ENCODE measurements around the gene PCBP3.
"Not testable (repeated sequence)": the region's sequence is repeated elsewhere in the genome, so short reads cannot be mapped to it uniquely, and the experiment has no call there.

PCBP3 gene

DNA sequence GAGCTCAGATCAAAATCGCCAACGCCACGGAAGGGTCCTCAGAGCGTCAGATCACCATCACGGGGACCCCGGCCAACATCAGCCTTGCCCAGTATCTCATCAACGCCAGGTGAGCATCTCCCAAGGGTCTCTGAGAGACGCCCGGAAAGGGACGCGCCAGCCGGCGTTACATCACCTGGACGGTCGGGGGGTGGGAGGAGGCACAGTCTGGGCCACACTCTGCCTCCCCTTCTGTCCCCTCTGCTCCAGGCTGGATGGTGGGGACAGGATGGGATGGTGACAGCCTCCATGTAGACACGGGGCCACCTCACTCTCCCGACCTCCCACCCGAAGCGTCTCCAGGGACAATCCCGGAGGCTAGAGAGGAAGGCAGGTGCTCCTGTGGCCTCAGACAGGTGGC lies 296.6 kb downstream of the PCBP3 start:
- DNase-seq = no peak

DNA sequence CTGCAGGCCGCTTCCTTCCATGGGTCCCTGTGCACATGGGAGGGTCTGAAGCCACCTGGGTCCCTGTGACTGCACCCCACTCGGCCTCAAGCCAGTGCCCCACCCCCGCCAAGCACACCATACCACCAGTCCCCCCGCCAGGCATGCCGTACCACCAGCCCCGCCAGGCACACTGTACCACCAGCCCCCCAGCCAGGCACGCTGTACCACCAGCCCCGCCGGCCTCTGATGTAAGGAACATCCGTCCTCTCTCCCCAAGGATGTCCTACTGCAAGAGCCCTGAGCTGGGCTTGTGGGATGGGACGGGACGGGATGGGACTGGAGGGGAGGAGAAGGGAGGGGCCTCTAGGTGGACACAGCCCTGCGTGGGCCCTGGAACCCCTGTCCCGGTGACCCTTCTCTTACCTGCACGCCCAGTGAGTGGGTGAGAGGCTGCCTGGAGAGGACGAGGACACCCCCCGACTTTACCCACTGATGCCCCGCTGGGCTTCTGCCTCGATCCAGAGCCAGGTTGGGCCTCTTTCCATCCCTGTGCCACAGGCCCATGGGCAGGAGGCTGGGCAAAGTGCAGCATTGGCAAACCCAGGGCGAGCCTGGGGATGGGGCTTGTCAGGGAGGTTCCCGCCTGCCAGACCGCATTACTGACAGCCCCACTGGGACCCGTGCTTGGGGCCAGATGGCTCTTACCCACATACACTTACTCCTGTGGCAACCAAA lies 297.3 kb downstream of the PCBP3 start:
- no peak for DNase-seq

DNA sequence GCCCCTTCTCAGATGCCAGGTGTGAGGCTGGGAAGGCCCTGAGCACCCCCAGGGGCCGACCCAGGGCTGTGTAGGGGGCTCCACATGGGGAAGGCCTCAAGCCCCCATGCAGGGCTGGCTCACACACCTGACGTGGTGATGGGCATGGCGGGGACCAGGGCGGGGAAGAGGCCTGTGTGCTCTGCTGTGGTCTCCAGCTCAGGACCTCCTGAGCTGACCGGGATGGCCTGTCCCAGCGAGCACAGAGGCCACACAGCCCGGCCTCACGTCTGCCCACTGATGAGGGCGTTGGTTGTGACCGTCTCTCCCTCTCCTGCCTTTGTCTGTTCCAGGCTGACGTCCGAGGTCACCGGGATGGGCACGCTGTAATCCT lies 297.8 kb downstream of the PCBP3 start:
- no peak for DNase-seq

DNA sequence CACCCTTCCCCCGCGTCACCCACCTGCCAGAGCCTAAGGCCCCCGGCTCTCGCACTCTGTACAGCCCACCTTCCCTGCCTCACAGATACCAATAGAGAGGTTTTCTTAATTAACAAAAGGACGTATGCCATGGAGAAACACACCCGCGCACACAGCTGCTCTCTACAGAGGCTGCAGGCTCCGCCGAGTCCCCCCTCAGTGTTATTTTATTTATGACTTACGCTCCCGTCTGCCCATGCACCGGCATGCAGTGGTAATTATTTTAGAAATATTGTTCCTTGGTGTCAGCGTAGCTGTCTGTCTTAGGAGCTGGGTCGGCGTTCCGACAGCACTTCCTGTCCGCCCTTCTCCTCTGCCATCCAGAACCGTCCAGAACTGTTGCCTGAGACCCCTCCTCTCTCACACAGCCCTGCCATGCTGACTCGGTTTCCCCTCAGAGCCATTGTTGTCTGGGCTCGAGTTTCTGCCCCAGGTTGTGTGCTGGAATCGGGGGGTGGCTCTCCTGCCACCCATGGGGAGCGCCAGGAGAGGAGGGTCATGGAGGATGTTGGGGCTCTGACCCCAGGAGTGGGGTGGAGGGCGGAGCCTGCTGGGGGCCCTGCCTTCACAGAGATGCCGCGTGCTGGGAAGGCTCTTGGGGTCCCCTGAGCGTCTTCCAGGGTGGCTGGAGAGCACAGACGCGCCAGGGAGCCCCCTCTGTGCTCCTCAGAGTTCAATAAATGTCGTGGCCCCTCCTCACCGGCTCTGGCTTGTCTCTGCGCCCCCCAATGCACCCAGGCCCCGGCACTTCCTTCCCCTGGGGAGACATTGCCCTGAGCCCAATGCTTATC lies 298.4 kb downstream of the PCBP3 start:
- DNase-seq = no peak

DNA sequence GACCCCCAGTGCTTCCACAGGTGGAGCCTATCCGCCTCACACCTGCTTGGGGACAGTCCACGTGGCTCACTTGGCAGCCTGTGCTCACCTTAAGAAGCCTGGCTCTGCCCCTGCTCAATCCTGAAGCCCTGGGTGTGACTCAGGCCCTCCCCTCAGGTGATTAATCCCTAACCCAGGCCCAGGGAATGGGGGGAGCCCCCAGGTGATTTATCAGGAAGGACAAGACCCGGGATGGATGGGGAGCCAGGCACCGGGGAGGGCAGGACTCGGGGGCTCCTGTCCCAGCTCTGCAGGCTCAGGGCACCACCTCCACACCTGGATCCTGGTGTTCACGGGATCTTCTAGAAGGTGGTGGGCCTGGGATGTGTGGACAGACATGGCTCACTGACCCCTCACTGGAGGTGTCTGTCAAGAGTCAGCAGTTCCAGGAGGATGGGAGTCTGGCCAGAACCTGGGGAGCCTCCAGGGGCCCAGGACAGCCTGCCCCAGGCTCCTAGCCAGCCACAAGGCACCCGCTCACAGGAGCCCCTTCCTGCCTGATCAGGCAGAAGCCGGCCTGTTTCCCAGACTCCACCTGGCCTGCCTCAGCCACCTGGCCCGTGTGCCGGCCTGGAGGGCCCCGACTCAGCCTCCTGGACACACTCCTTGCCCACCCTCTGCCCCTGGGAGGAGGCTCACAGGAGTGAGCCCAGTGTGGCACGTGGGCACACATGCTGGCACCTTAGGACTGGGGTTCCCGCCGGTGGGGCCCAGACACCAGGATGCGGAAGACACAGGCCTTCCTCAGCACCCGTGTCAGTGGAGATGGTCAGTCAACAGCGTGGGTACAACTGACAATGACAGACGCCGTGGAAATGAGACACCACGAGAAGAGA lies 299.5 kb downstream of the PCBP3 start:
- DNase-seq = no peak

DNA sequence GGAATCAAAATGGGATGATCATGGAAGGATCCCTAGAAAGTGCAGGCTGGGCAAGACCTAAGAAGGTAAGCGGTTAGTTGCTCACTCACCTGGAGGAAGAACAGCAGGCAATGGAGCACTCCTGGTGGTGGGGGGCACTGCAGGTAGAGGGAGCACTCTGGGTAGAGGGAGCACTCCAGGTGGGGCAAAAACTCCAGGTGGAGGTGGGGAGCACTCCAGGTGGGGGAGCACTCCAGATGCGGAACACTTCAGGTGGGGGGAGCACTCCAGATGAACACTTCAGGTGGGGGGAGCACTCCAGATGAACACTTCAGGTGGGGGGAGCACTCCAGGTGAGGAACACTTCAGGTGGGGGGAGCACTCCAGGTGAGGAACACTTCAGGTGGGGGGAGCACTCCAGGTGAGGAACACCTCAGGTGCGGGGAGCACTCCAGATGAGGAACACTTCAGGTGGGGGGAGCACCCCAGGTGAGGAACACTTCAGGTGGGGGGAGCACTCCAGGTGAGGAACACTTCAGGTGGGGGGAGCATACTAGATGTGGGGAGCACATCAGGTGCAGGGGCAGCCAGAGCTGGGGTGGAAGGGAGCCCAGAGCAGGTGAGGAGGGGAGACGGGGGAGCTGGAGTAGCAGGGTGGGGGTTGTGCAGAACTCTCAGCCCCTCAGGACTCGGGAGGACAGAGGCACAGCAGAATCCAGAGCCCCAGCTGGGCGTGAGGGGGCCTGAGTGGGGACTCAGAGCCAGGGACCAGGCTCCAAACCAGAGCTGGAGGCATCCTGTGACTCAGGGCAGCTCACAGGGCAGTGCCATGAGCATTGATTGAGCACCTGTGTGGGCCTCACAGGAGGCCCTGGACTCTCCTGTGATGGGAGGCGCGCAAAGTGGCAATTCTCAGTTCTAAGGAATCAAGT lies 300.4 kb downstream of the PCBP3 start:
- no peak for DNase-seq

DNA sequence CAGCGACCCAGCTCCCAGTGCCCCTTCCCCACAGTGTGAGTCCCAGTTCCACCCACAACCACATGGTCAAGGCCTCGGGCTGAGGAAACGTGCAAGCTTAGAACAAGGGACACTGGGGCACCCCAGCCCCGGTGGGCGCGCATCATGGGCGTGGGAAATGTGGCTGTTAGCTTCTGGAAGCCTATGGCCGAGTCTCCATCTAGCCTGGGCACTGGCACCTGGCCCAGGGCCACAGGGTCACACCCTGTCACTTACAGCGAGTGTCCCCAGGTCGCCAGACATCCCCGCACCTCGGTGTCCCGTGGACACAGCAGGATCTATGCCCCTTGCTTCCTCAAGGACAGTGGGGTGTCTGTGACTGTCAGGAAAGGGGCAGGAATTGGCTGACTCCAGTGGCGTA lies 301.1 kb downstream of the PCBP3 start:
- no peak for DNase-seq

DNA sequence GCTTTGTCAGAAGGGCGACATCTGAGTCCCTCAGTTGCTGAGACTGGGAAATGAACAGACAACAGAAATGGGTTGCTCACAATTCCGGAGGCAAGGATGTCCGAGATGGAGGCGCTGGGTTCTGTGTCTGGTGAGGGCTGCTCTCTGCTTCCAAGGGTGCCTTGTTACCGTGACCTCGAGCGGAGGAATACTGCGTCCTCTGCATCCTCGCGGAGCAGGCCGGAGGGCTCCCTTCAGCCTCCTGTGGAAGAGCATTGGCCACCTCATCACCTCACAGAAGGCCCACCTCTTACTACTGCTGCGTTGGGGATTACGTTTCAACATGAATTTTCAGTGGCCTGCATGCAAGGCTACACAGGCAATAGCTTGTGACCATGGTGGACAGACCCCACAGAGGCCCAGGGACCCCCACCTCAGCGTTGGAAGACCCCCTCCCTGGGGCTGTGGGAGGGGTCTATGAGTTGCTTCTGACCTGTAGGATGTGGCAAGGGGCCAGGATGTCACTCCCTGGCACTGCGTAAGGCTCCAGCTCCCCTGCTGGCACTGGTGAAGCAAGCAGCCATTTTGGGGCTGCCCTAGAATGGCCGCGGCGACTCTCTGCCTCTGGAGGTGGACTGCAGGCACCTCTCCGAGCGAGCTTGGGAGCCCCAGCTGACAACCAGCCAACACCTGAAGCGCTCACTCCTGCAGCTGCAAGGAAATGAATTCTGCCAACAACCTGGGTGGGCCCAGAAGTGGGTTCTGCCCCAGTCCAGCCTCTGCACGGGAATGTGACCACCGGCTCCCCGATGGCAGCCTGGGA lies 301.7 kb downstream of the PCBP3 start:
- no peak for DNase-seq

DNA sequence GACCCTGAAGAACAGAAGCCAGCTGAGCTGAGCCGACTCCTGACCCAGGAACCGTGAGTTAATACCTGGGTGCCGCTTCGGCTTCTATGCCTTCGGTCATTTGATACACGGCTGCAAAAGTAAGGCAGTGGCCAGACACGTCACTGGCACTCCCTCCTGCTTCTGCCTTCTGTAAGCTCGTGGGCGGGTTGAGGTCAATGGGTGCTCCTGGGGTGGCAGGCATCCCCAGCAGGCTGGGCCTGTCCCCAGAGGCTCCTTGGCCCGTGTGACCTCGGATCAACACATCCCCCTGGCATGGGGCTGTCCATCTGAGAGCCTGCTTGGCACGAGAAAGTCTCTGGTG lies 302.3 kb downstream of the PCBP3 start:
- DNase-seq = no peak

DNA sequence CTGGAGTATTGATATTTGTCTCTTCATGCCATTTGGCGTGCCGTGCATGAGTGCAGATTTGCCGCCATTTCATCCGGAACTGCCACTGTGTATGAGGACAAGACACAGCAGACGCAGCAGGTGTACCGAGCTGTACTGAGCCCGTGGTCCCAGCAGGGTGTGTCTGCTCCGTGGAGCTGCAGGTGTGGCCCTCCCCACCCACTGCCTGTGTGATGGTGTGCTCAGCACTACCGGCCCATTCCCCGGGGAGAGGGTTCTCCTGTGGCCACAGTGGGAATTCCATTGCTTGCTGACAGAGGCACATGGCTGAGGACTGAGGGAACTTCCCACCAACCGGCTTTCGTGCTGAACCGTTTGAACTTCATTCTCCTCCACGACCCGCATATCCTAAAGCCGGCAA lies 303.8 kb downstream of the PCBP3 start:
- DNase-seq = no peak

DNA sequence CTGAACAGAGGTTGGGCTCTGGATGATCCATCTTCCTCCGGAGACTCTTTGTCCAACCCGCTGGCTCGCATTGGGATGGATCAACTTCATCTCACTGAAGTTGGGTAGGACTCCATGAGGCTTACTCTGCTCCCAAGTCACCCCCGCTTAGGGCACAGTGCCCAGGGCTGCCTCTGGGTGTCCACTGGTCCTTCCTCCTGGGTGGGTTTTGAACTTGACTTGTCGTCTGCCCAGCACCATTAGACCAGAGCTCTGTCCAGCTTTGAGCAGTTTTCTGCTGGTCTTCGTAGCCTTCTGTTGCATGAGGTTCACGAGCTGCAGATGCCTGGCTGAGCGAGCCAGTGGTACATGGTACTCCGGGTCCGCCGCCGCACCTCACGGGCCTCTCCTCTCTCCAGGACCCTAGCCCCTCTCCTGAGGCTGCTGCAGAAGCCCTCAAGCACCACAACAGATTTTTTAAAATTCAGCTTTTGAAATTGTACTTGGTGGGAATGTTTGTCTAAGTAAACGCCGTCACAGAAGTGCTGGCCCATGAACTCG lies 304.3 kb downstream of the PCBP3 start:
- no peak for DNase-seq

DNA sequence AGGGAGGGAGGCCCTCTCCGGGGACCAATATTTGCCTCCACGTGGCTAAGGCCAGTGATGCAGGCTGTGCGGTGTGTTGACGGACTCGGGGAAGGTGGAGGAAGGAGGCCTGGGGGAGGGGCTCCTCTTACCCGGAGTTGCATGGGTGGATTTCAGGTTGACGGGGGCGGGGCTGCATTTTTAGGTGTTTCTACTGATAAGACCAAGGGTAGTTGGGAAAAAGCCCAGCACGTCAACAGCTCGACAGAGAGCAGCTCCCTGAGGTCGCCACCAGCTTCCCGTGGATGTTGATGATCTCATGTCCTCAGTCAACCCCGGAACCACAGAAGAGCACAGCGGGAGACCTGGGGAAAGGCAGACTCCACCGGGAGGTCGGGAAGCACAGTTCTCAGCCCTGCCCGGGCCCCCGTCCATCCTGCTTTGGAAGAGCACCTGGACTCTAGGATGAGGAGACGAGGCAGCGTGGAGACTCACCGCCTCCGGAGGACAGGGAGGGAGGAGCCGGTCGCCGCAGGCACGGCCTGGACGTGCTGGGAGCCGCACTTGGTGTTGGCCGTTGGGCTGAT lies 305.1 kb downstream of the PCBP3 start:
- DNase-seq = no peak

DNA sequence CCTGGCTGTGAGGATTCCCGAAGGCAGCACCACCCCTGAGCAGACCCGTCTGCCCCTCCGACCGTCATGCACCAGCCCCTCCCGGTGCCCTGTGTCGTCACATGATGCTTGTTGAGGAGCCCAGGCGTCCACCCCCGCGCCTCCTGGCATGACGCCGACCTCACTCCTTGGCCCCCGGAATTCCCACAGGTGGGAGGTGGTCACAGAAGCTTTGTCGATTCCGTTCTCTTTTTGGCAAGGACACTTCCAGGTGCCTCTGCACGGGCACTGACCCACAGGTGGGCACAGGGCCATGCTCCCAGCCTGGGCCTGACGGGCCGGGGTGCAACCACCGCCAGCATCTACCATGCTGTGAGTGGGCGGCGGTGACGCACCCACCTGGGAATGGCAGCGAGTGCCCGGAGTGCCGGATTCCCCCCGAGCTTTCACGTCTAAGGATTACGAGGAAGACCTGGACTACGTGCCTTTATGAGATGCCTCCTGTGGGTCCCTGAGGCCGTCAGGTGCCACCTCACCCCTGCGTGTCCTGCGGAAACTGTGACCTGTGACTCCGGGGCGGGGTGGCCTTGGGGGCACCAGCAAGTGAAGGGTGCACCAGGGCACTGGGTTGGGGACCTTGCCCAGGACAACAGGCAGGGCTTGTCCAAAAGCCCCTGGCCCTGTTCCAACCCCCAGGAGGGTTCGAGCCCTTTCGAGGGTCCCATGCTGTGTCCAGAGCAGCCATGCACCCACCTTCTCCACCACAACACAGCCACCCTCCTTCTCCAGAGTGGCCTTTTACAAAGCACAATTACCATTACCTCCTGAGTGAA lies 306.6 kb downstream of the PCBP3 start:
- DNase-seq = no peak

DNA sequence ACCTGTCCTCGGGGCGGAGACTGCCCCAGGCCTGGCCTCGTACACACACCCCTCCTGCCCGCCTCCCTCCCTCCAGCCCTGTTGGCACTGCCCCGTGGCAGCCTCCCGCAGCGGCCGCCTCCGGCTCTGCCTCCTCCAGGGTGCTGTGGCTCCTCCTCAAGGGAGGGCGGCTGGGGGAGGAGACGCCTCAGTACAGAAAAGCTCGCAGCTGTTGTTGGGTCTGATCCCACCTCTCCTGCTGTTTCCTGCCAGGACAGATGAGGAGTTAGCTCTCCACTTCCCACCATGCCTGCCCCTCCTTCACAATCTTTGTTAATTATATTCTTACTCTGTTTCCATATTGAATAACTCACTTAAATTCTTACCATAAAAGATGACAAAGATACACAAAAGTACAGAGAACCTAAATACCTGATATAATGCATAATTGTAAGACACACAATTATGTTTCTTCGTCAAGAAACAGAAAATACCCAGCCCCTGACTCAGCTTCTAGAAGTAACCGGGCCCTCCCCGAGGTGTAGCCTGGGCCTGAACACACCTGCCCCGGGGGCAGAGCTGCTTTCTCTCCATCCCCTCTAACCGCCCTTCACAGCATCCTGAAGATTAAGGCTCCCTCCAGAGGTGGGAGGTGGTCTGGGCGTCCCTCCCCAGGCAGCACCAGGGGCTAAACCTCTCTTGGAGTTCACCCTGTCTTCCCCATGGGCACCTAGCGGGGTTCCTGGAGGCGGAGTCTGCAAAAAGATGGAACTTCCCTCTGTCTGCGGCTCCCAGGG lies 307.4 kb downstream of the PCBP3 start:
- no peak for DNase-seq

DNA sequence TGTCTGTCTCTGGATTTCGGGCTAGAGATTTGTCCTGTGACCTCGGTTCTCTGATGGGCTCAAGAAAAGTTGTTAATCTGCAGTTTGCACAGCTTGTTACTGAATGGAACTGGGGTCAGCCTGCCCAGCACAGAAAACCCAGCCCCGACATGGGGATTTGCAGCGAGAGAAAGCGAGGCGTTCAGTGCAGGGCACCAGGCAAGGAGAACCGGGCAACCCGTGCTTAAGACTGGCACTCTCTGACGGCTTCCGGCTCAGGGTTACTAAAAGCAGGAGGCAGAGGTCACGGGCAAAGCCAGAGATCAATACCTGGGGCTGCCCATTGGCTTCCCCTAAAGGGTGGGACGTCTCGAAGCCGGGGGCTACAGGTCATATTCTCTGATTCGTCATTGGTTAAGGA lies 308.2 kb downstream of the PCBP3 start:
- DNase-seq = no peak

DNA sequence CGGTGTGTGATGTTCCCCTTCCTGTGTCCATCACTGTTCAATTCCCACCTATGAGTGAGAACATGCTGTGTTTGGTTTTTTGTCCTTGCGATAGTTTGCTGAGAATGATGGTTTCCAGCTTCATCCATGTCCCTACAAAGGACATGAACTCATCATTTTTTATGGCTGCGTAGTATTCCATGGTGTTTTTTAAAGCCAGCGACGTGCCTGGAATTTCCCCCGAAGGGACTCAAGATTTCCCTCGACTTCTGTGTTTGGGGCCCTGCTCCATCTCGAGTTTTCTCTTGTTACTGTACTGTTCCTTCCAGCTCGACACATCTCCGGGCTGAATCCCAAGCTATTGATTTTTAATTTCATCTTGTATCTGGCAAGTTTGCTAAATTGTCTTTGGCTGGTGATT lies 309.0 kb downstream of the PCBP3 start:
- not testable (repeated sequence) for DNase-seq

DNA sequence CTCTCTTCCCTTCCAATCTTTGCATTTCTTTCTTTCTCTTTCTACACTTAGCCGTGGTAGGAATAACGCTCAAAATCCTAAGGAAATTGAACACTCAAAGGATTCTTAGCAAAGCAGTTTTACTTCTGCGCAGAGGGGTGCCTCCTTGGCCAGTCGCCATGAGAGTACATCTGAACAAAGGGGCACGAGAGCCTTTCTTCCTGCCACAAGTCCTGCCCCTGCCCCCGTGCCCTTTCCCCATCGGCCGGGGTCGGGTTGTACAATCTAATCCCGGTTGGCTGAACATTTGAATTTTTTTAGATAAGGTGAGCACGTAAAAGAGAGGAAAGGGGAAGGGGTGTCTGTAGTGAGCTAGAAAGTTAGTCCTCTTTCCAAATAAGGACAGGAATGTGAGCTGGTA lies 309.4 kb downstream of the PCBP3 start:
- no peak for DNase-seq

DNA sequence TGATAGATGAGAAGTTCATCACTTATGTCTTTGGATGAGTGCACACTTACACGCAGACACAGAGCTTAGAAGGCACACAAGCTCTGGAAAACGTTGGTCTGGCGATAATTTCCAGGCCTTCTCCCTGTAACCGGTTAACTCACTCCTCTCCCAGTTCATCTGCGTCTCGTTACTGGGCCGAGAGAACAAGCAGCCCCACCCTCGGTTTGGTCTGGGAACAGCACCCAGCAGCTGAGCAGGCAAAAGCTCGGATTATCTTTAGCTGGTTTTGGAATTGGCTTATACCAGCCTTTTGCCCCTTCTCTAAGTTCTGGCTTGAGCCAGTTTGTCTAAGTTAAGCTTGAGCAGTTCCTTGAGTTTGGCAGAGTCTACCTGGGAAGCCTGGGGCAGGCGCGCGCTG lies 310.7 kb downstream of the PCBP3 start:
- DNase-seq = no peak

DNA sequence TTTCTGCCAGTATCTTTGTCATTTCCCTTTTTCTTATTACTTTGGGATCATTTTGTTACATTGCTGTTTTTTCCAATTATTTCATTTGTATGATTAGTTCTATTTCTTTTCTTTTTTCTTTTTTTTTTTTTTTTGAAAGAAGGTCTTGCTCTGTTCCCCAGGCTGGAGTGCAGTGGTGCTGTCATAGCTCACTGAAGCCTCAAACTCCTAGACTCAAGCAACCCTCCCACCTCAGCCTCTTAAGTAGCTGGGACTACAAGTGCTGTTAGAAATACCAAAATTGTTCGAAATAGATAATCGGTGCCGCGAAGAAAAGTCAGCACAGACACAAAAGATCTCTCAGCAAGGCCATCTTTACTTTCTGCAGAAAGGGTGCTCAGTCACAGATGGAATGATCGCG lies 311.4 kb downstream of the PCBP3 start:
- no peak for DNase-seq

Data from CD4-positive, alpha-beta T cell treated with Interferon alpha-2 for 1 hour (primary cell).